Upper lobe of left lung (tissue), 4 donors: ENCODE data around the gene EXOC4.

Experiments used
- CTCF ChIP-seq, 6 experiments: fragments of 450-650 bp in 4 of 6; fragments of 200-600 bp in 2 of 6; sonication (generic) in 2 of 6; IDR thresholded peaks; one replicate each; pipeline ENCODE4 v1.5.1; 2016 to 2019; ENCODE audit warnings: antibody characterized with exemption in 6 of 6
- POLR2A ChIP-seq, 4 donors: fragments of 450-650 bp; IDR thresholded peaks; one replicate each; pipeline ENCODE4 v1.5.1; 2016 to 2017; ENCODE audit warnings: antibody characterized with exemption in 4 of 4, mild to moderate bottlenecking in 2 of 4
- POLR2AphosphoS5 ChIP-seq, 2 donors: sonication (generic); formaldehyde crosslinking; IDR thresholded peaks; one replicate each; pipeline ENCODE4 v1.5.1; 2017; ENCODE audit warnings: antibody characterized with exemption in 2 of 2

GRCh38 chr7:133409421-133409820 is 156.5 kb downstream of the EXOC4 start:
- TF ChIP-seq POLR2AphosphoS5 (IDR thresholded peaks at IDR 0.05) (no peak), POLR2A (IDR thresholded peaks at IDR 0.05) (no peak), CTCF (IDR thresholded peaks at IDR 0.05) (no peak)
